ENCODE data around the gene CBARP. TPM values are rescaled to one million over a fixed set of nuclear protein-coding genes. Genes with fewer than 3 reads are reported as not detected.

CBARP gene
- total and polyA plus RNA-seq, 9 of the 15 experiments (the other 6 are each of a cell fraction or from before 2014, with no cell fraction given) = 0.03 to 8.9 (median 1.2) TPM; not detected in 1

DNA sequence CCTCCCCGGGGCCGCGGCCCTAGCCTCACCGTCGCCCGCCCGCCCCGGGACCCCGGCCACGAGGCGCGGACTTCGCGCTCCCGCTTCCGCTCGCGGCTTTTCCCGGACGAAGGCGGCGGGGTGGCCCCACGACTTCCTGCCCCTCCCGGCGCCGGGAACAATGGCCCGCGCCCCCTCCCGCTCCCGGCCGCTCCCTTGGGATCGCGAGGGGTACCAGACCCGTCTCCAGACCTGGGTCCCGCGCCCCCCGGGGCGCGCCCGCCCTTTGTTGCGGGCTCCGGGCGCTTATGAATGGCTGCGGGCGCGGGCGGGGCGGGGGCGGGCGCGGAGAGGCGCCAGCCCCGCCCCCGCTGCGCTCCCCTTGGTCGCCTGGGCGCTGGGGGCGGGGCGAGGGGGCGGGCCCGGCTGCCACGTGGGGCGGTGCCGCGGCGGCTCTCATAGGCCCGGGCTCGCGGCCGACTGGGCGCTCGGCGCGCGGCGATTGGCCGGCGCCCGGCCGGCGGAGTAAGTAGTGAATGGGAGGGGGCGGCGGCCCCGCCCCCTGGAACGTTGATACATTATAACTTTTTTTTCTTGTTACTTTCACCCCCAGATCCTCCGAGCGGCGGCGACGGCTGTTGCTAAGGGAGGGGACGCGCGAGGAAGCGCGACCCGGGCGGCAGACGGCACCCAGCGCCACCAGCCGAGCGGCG lies 11.6 kb upstream of the CBARP start (continued):
- TF ChIP-seq ZNF41 (CRISPR knock-in tag; conservative IDR thresholded peaks at IDR 0.05) (no peak), HOXB6 (CRISPR knock-in tag; IDR thresholded peaks at IDR 0.05; ENCODE audit: borderline replicate concordance) (no peak), MAZ (CRISPR knock-in tag; conservative IDR thresholded peaks at IDR 0.05 in 1 of 2, IDR thresholded peaks at IDR 0.05 in 1 of 2) (peak; percentile 42 to 63), NCOA1 (IDR thresholded peaks at IDR 0.05; ENCODE audit: low read depth) (no peak), RBM22 (IDR thresholded peaks at IDR 0.05; ENCODE audit: low read depth, low read length, poor library complexity, severe bottlenecking) (peak; percentile 90), NRF1 (conservative IDR thresholded peaks at IDR 0.05 in 1 of 2, IDR thresholded peaks at IDR 0.05 in 1 of 2) (no peak), ELF4 (CRISPR knock-in tag; IDR thresholded peaks at IDR 0.05) (no peak), CBFB (CRISPR knock-in tag; IDR thresholded peaks at IDR 0.05) (no peak), ZNF347 (CRISPR knock-in tag; IDR thresholded peaks at IDR 0.05; ENCODE audit: low read depth) (no peak), SMARCA5 (IDR thresholded peaks at IDR 0.05) (no peak), KDM2B (CRISPR knock-in tag; IDR thresholded peaks at IDR 0.05) (peak; percentile 74; the same call in 1 of the 2 replicates), NFIX (CRISPR knock-in tag; IDR thresholded peaks at IDR 0.05; ENCODE audit: low read depth) (no peak), HLTF (IDR thresholded peaks at IDR 0.05) (no peak), SRSF7 (optimal IDR thresholded peaks at IDR 0.05; ENCODE audit: low read depth, low read length) (no peak)
- TF ChIP-seq, protein P1, sequence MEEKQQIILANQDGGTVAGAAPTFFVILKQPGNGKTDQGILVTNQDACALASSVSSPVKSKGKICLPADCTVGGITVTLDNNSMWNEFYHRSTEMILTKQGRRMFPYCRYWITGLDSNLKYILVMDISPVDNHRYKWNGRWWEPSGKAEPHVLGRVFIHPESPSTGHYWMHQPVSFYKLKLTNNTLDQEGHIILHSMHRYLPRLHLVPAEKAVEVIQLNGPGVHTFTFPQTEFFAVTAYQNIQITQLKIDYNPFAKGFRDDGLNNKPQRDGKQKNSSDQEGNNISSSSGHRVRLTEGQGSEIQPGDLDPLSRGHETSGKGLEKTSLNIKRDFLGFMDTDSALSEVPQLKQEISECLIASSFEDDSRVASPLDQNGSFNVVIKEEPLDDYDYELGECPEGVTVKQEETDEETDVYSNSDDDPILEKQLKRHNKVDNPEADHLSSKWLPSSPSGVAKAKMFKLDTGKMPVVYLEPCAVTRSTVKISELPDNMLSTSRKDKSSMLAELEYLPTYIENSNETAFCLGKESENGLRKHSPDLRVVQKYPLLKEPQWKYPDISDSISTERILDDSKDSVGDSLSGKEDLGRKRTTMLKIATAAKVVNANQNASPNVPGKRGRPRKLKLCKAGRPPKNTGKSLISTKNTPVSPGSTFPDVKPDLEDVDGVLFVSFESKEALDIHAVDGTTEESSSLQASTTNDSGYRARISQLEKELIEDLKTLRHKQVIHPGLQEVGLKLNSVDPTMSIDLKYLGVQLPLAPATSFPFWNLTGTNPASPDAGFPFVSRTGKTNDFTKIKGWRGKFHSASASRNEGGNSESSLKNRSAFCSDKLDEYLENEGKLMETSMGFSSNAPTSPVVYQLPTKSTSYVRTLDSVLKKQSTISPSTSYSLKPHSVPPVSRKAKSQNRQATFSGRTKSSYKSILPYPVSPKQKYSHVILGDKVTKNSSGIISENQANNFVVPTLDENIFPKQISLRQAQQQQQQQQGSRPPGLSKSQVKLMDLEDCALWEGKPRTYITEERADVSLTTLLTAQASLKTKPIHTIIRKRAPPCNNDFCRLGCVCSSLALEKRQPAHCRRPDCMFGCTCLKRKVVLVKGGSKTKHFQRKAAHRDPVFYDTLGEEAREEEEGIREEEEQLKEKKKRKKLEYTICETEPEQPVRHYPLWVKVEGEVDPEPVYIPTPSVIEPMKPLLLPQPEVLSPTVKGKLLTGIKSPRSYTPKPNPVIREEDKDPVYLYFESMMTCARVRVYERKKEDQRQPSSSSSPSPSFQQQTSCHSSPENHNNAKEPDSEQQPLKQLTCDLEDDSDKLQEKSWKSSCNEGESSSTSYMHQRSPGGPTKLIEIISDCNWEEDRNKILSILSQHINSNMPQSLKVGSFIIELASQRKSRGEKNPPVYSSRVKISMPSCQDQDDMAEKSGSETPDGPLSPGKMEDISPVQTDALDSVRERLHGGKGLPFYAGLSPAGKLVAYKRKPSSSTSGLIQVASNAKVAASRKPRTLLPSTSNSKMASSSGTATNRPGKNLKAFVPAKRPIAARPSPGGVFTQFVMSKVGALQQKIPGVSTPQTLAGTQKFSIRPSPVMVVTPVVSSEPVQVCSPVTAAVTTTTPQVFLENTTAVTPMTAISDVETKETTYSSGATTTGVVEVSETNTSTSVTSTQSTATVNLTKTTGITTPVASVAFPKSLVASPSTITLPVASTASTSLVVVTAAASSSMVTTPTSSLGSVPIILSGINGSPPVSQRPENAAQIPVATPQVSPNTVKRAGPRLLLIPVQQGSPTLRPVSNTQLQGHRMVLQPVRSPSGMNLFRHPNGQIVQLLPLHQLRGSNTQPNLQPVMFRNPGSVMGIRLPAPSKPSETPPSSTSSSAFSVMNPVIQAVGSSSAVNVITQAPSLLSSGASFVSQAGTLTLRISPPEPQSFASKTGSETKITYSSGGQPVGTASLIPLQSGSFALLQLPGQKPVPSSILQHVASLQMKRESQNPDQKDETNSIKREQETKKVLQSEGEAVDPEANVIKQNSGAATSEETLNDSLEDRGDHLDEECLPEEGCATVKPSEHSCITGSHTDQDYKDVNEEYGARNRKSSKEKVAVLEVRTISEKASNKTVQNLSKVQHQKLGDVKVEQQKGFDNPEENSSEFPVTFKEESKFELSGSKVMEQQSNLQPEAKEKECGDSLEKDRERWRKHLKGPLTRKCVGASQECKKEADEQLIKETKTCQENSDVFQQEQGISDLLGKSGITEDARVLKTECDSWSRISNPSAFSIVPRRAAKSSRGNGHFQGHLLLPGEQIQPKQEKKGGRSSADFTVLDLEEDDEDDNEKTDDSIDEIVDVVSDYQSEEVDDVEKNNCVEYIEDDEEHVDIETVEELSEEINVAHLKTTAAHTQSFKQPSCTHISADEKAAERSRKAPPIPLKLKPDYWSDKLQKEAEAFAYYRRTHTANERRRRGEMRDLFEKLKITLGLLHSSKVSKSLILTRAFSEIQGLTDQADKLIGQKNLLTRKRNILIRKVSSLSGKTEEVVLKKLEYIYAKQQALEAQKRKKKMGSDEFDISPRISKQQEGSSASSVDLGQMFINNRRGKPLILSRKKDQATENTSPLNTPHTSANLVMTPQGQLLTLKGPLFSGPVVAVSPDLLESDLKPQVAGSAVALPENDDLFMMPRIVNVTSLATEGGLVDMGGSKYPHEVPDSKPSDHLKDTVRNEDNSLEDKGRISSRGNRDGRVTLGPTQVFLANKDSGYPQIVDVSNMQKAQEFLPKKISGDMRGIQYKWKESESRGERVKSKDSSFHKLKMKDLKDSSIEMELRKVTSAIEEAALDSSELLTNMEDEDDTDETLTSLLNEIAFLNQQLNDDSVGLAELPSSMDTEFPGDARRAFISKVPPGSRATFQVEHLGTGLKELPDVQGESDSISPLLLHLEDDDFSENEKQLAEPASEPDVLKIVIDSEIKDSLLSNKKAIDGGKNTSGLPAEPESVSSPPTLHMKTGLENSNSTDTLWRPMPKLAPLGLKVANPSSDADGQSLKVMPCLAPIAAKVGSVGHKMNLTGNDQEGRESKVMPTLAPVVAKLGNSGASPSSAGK (IDR thresholded peaks at IDR 0.05) = peak; percentile 84
- TF ChIP-seq, protein P2, sequence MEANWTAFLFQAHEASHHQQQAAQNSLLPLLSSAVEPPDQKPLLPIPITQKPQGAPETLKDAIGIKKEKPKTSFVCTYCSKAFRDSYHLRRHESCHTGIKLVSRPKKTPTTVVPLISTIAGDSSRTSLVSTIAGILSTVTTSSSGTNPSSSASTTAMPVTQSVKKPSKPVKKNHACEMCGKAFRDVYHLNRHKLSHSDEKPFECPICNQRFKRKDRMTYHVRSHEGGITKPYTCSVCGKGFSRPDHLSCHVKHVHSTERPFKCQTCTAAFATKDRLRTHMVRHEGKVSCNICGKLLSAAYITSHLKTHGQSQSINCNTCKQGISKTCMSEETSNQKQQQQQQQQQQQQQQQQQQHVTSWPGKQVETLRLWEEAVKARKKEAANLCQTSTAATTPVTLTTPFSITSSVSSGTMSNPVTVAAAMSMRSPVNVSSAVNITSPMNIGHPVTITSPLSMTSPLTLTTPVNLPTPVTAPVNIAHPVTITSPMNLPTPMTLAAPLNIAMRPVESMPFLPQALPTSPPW (CRISPR knock-in tag; IDR thresholded peaks at IDR 0.05) = peak; percentile 70

Measured in K562 (cell line).